Chondrocyte (in vitro differentiated cells): ENCODE results near the gene FAM181B. TPM values are rescaled to one million over a fixed set of nuclear protein-coding genes. Genes with fewer than 3 reads are reported as not detected.
A peak's percentile ranks its signal among the peaks of the same experiment; 100 is the strongest.

Experiments used
- DNase-seq: peaks from one replicate; pipeline ENCODE4 v3.0.0; 2021; ENCODE audit warnings: mixed read lengths, low spot score
- H3K27ac Mint-ChIP-seq: one replicate; pipeline ENCODE4 v1.8.0; 2021; ENCODE audit warnings: mild to moderate bottlenecking, moderate library complexity, mixed read lengths; ENCODE audit not compliant: unreplicated experiment
- H3K27me3 Mint-ChIP-seq: 2 replicates; pipeline ENCODE4 v1.8.0; 2021; ENCODE audit warnings: low read depth, mixed read lengths
- H3K36me3 Mint-ChIP-seq: 2 replicates; pipeline ENCODE4 v1.8.0; 2021; ENCODE audit warnings: low read depth, mixed read lengths
- H3K4me1 Mint-ChIP-seq: 2 replicates; pipeline ENCODE4 v1.8.0; 2021; ENCODE audit warnings: low read depth, mild to moderate bottlenecking, mixed read lengths
- H3K4me3 Mint-ChIP-seq: one replicate; pipeline ENCODE4 v1.8.0; 2021; ENCODE audit warnings: mild to moderate bottlenecking, moderate library complexity, mixed read lengths; ENCODE audit not compliant: unreplicated experiment
- H3K9me3 Mint-ChIP-seq: 2 replicates; pipeline ENCODE4 v1.8.0; 2021; ENCODE audit warnings: low read depth, mixed read lengths
- CTCF ChIP-seq: fragments of 200-600 bp; sonication (generic); IDR thresholded peaks from 2 replicates; pipeline ENCODE4 v1.5.0; 2021; ENCODE audit warnings: antibody characterized with exemption, mild to moderate bottlenecking, moderate library complexity
- total RNA-seq: library from RNA; stranded (reverse); gene quantifications from 3 replicates; pipeline ENCODE4 v1.2.1, GENCODE V29; 2021

FAM181B gene
- total RNA-seq, 1 donor from 2014 or later: 0.35 TPM

- peaks cover 5% of the 10 kb centered on the region for H3K4me1 Mint-ChIP-seq
- DNase-seq: no peak
- H3K27me3 Mint-ChIP-seq: peaks cover 20% of the 10 kb centered on the region
- H3K4me3 Mint-ChIP-seq: no peak overlapping the region
- peaks cover 2% of the 10 kb centered on the region for H3K36me3 Mint-ChIP-seq
- no peaks in the 10 kb centered on the region for H3K9me3 Mint-ChIP-seq
- no peak for TF ChIP-seq CTCF
- H3K27ac Mint-ChIP-seq: no peak overlapping the region
Measured at GRCh38 chr11:82759649-82760048, 26.0 kb upstream of the FAM181B start.

GRCh38 chr11:82757660-82758357 is 24.1 kb upstream of the FAM181B start:
- no peak for DNase-seq
- Mint-ChIP-seq H3K27ac (no peak overlapping the region), H3K27me3 (peaks cover 20% of the 10 kb centered on the region), H3K9me3 (peaks cover 2% of the 10 kb centered on the region), H3K36me3 (peaks cover 2% of the 10 kb centered on the region), H3K4me3 (no peak overlapping the region), H3K4me1 (peaks cover 13% of the 10 kb centered on the region)
- no peak for TF ChIP-seq CTCF

GRCh38 chr11:82756765-82757639 is 23.3 kb upstream of the FAM181B start:
- Mint-ChIP-seq H3K27ac (no peak overlapping the region), H3K4me1 (peaks cover 13% of the 10 kb centered on the region), H3K27me3 (peaks cover 16% of the 10 kb centered on the region), H3K9me3 (peaks cover 5% of the 10 kb centered on the region), H3K4me3 (no peak overlapping the region), H3K36me3 (peaks cover under 1% of the 10 kb centered on the region)
- TF ChIP-seq CTCF: no peak
- DNase-seq: no peak

- no peaks in the 10 kb centered on the region for H3K36me3 Mint-ChIP-seq
- no peak overlapping the region for H3K4me3 Mint-ChIP-seq
- H3K4me1 Mint-ChIP-seq: peaks cover 23% of the 10 kb centered on the region
- DNase-seq: no peak
- H3K9me3 Mint-ChIP-seq: peaks cover 5% of the 10 kb centered on the region
- TF ChIP-seq CTCF: no peak
- peak overlapping the region; percentile 9 for H3K27ac Mint-ChIP-seq
- peaks cover 10% of the 10 kb centered on the region for H3K27me3 Mint-ChIP-seq
Measured at GRCh38 chr11:82754410-82754809, 20.7 kb upstream of the FAM181B start.

- H3K9me3 Mint-ChIP-seq: peaks cover 5% of the 10 kb centered on the region
- no peak for TF ChIP-seq CTCF
- H3K4me1 Mint-ChIP-seq: peaks cover 23% of the 10 kb centered on the region
- no peak for DNase-seq
- no peaks in the 10 kb centered on the region for H3K36me3 Mint-ChIP-seq
- H3K27me3 Mint-ChIP-seq: peaks cover 6% of the 10 kb centered on the region
- no peak overlapping the region for H3K4me3 Mint-ChIP-seq
- H3K27ac Mint-ChIP-seq: no peak overlapping the region
Measured at GRCh38 chr11:82753921-82754320, 20.3 kb upstream of the FAM181B start.
